Chondrocyte (in vitro differentiated cells): ENCODE measurements around the gene OR5J2. TPM values are rescaled to one million over a fixed set of nuclear protein-coding genes. Genes with fewer than 3 reads are reported as not detected.

Experiments used
- DNase-seq: peaks from one replicate; pipeline ENCODE4 v3.0.0; 2021; ENCODE audit warnings: mixed read lengths, low spot score
- H3K27ac Mint-ChIP-seq: one replicate; pipeline ENCODE4 v1.8.0; 2021; ENCODE audit warnings: mild to moderate bottlenecking, moderate library complexity, mixed read lengths; ENCODE audit not compliant: unreplicated experiment
- H3K27me3 Mint-ChIP-seq: 2 replicates; pipeline ENCODE4 v1.8.0; 2021; ENCODE audit warnings: low read depth, mixed read lengths
- H3K36me3 Mint-ChIP-seq: 2 replicates; pipeline ENCODE4 v1.8.0; 2021; ENCODE audit warnings: low read depth, mixed read lengths
- H3K4me1 Mint-ChIP-seq: 2 replicates; pipeline ENCODE4 v1.8.0; 2021; ENCODE audit warnings: low read depth, mild to moderate bottlenecking, mixed read lengths
- H3K4me3 Mint-ChIP-seq: one replicate; pipeline ENCODE4 v1.8.0; 2021; ENCODE audit warnings: mild to moderate bottlenecking, moderate library complexity, mixed read lengths; ENCODE audit not compliant: unreplicated experiment
- H3K9me3 Mint-ChIP-seq: 2 replicates; pipeline ENCODE4 v1.8.0; 2021; ENCODE audit warnings: low read depth, mixed read lengths
- CTCF ChIP-seq: fragments of 200-600 bp; sonication (generic); IDR thresholded peaks from 2 replicates; pipeline ENCODE4 v1.5.0; 2021; ENCODE audit warnings: antibody characterized with exemption, mild to moderate bottlenecking, moderate library complexity
- total RNA-seq: library from RNA; stranded (reverse); gene quantifications from 3 replicates; pipeline ENCODE4 v1.2.1, GENCODE V29; 2021

The OR5J2 gene
- total RNA-seq, 1 donor from 2014 or later = not detected

DNA sequence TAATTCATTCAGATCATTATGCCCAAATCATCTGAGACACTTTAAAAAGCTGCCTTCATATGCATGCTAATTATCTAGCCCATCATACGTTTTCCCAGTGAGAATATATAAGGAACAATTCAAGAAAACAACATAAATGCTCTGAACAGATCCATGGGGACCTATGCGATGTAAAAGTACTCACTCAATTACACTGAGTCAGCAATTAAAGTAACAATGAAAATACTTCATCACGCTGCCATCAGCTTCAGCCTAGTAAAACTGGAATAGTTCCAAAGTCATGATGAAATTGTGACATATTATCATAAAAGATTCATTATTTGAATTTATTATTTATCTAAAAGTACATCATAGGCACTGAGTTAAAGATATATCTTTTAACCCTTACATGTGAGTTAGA lies 12.6 kb upstream of the OR5J2 start:
- Mint-ChIP-seq H3K27ac (no peak overlapping the region), H3K4me3 (no peak overlapping the region), H3K4me1 (no peaks in the 10 kb centered on the region), H3K36me3 (no peaks in the 10 kb centered on the region), H3K9me3 (peaks cover 3% of the 10 kb centered on the region), H3K27me3 (no peaks in the 10 kb centered on the region)
- DNase-seq = no peak
- no peak for TF ChIP-seq CTCF

DNA sequence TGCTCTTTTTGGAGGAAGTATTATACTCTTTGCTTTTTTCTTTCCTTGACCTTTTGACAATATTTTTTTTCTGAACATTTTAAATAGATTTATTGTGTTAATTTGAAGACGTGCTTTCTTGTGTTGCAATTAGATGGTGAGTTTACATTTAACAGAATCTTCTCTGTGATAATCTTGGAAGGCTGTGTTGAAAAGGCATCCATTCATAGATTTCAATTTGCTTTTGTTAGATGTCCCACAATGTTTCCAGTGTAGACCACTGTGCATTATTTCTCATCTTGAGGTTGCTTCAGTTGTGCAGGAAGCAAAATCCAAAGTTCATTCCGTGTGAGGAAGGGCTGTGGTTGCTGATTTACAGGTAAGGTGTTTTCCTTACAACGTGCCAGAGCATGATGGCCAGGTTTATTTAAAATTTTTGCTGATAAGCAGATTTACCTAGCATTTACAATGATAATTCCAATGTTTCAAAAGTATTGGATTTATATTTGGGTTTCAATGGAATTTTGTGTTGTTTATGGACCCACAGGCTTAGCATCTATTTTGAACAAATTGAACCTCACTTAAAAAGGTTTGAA lies 4.1 kb upstream of the OR5J2 start:
- no peak for DNase-seq
- H3K27me3 Mint-ChIP-seq = peaks cover 2% of the 10 kb centered on the region
- H3K9me3 Mint-ChIP-seq = no peaks in the 10 kb centered on the region
- no peak for TF ChIP-seq CTCF
- no peaks in the 10 kb centered on the region for H3K4me1 Mint-ChIP-seq
- H3K4me3 Mint-ChIP-seq = no peak overlapping the region
- H3K36me3 Mint-ChIP-seq = no peaks in the 10 kb centered on the region
- no peak overlapping the region for H3K27ac Mint-ChIP-seq

DNA sequence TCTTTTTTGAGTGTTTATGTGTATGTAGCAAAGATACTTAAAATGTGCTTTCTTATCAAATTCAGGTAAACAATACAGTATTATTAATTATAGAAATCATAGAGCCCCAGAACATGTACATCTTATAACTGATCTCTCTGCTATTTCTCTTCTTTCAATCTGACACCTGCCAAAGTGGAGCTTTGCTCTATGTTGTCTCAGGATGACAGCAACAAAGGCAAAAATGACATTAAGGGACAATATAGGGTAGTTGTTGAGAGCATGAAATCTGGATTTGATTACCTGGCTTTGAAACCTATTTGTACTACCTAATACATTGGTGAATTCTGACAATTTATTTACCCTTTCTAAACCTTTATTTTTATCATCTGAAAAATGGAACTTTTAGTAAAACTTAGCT lies 7.0 kb downstream of the OR5J2 start:
- H3K27me3 Mint-ChIP-seq = no peaks in the 10 kb centered on the region
- H3K4me3 Mint-ChIP-seq = no peak overlapping the region
- TF ChIP-seq CTCF = no peak
- H3K4me1 Mint-ChIP-seq = no peaks in the 10 kb centered on the region
- H3K9me3 Mint-ChIP-seq = peaks cover 19% of the 10 kb centered on the region
- no peak overlapping the region for H3K27ac Mint-ChIP-seq
- no peaks in the 10 kb centered on the region for H3K36me3 Mint-ChIP-seq
- no peak for DNase-seq

- no peak overlapping the region for H3K27ac Mint-ChIP-seq
- TF ChIP-seq CTCF = no peak
- DNase-seq = no peak
- H3K36me3 Mint-ChIP-seq = no peaks in the 10 kb centered on the region
- no peaks in the 10 kb centered on the region for H3K4me1 Mint-ChIP-seq
- H3K4me3 Mint-ChIP-seq = no peak overlapping the region
- peaks cover 17% of the 10 kb centered on the region for H3K9me3 Mint-ChIP-seq
- no peaks in the 10 kb centered on the region for H3K27me3 Mint-ChIP-seq
These were observed 12.2 kb downstream of the OR5J2 start for GRCh38 chr11:56188602-56189001.

DNA sequence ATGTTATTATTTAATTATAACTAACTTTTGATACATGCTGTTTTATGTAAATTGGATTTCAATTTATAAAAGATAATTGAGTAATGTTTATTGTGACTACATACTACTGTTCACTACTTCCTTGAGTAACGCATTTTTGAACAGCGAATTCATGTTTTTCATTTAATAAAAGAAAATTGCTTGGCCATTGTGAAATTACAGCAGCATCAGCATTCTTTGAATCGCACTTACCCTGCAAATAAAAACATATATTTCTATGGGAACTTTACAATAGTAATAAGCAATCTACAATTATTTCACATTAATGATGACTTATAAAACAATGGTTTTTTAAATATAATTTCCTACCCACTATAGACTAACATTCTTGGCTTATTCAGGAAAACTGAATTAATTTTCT lies 20.3 kb downstream of the OR5J2 start:
- Mint-ChIP-seq H3K27ac (no peak overlapping the region), H3K4me3 (no peak overlapping the region), H3K27me3 (no peaks in the 10 kb centered on the region), H3K9me3 (peaks cover 7% of the 10 kb centered on the region), H3K36me3 (no peaks in the 10 kb centered on the region), H3K4me1 (no peaks in the 10 kb centered on the region)
- TF ChIP-seq CTCF = no peak
- DNase-seq = no peak
